HL-60/S4 treated with phorbol 12-myristate 13-acetate at 8.2 ng/mL for 4 days and 3 days (cell line): Measurements from ENCODE around the gene GFER.
"Not testable (repeated sequence)": the region's sequence is repeated elsewhere in the genome, so short reads cannot be mapped to it uniquely, and the experiment has no call there.

Experiments
- in situ Hi-C: fragments of 300-500 bp; cut with MboI; formaldehyde crosslinking; loops from 2 replicates; pipeline ENCODE4 v1.15.0; 2022; ENCODE audit warnings: low sequenced_read_pairs

GFER gene

GRCh38 chr16:1957434-1958142 lies 26.4 kb upstream of the GFER start:
- in situ Hi-C loops, result not testable (repeated sequence)

GRCh38 chr16:1958143-1958491 lies 25.9 kb upstream of the GFER start:
- in situ Hi-C loops, result not testable (repeated sequence)

GRCh38 chr16:1958715-1959268 lies 25.2 kb upstream of the GFER start:
- in situ Hi-C loops, result no loop called here

- in situ Hi-C loops, result no loop called here
Observed at GRCh38 chr16:1959269-1960039, 24.5 kb upstream of the GFER start, which contains the start of gene NDUFB10. NDUFB10 (plus strand) TSS chr16:1959538; CDS start chr16:1959625, 87 bp downstream.

- in situ Hi-C loops, result no loop called here
Observed at GRCh38 chr16:1960665-1961630, 23.0 kb upstream of the GFER start.

- in situ Hi-C loops, result no loop called here
Observed at GRCh38 chr16:1961651-1962067, 22.3 kb upstream of the GFER start.

GRCh38 chr16:1962161-1963153 lies 21.5 kb upstream of the GFER start:
- in situ Hi-C loops, result not testable (repeated sequence)

- in situ Hi-C loops, result no loop called here
Observed at GRCh38 chr16:1963806-1964505, 20.0 kb upstream of the GFER start.

GRCh38 chr16:1964506-1965395 lies 19.2 kb upstream of the GFER start, which contains the start of gene RPS2:
RPS2 (minus strand) TSS chr16:1964826; CDS start chr16:1964625, 201 bp downstream.
- in situ Hi-C loops, result no loop called here

GRCh38 chr16:1965396-1966001 lies 18.5 kb upstream of the GFER start:
- in situ Hi-C loops, result no loop called here

GRCh38 chr16:1966460-1966859 lies 17.5 kb upstream of the GFER start, which contains the start of gene RNF151:
RNF151 (plus strand) TSS chr16:1966856; CDS start chr16:1966882, 26 bp downstream.
- in situ Hi-C loops, result no loop called here

GRCh38 chr16:1968146-1968953 lies 15.6 kb upstream of the GFER start:
- in situ Hi-C loops, result no loop called here

GRCh38 chr16:1971796-1972489 lies 12.1 kb upstream of the GFER start, which contains the start of gene TBL3:
TBL3 (plus strand) TSS chr16:1972053; CDS start chr16:1972165, 112 bp downstream.
- in situ Hi-C loops, result no loop called here

GRCh38 chr16:1972490-1972877 lies 11.5 kb upstream of the GFER start:
- in situ Hi-C loops, result no loop called here

- in situ Hi-C loops, result no loop called here
Observed at GRCh38 chr16:1973461-1974156, 10.4 kb upstream of the GFER start.
